ENCODE results near the gene SLC28A1. TPM values are rescaled to one million over a fixed set of nuclear protein-coding genes. Genes with fewer than 3 reads are reported as not detected.

The SLC28A1 gene
- total RNA-seq, 2 experiments from 2014 or later, result not detected

GRCh38 chr15:84846269-84846668, 38.2 kb upstream of the SLC28A1 start:
- H3K27ac Mint-ChIP-seq, result no peak overlapping the region
- peaks cover 3% of the 10 kb centered on the region for H3K36me3 Mint-ChIP-seq (ENCODE audit: low read depth)
- intact Hi-C loops (cut with micrococcal nuclease), result loop anchor here (10.0 kb wide), 1 partner anchor 79 kb away; no protein-coding TSS in a partner anchor
- TF ChIP-seq CTCF (IDR thresholded peaks at IDR 0.05), result no peak
- ATAC-seq (no peak), DNase-seq (no peak)
- CTCF ChIA-PET, result interaction anchor here (0.6 to 2.7 kb wide), 6 partner anchors 13 to 82 kb away, joined by 3 to 11 read pairs (median 6); no protein-coding TSS in a partner anchor
- POLR2A ChIA-PET, result no interaction called here
- H3K4me1 Mint-ChIP-seq (ENCODE audit: low read depth), result no peaks in the 10 kb centered on the region
- H3K27me3 Mint-ChIP-seq, result no peaks in the 10 kb centered on the region
- no peak overlapping the region for H3K4me3 Mint-ChIP-seq
- peaks cover 13% of the 10 kb centered on the region for H3K9me3 Mint-ChIP-seq

- POLR2A ChIA-PET, result no interaction called here
- H3K4me3 Mint-ChIP-seq, result no peak overlapping the region
Measured at GRCh38 chr15:84847382-84847781, 37.1 kb upstream of the SLC28A1 start.

GRCh38 chr15:84852212-84852611, 32.2 kb upstream of the SLC28A1 start:
- no peak for TF ChIP-seq CTCF (IDR thresholded peaks at IDR 0.05)
- CTCF ChIA-PET, result interaction anchor here (1.4 kb wide), 1 partner anchor 76 kb away, joined by 3 read pairs; no protein-coding TSS in a partner anchor
- POLR2A ChIA-PET, result interaction anchor here (0.8 kb wide), 1 partner anchor 16 kb away, joined by 3 read pairs; no protein-coding TSS in a partner anchor
- ATAC-seq, result no peak
- Mint-ChIP-seq H3K27ac (no peak overlapping the region), H3K4me3 (no peak overlapping the region), H3K4me1 (ENCODE audit: low read depth) (no peaks in the 10 kb centered on the region), H3K27me3 (no peaks in the 10 kb centered on the region), H3K9me3 (peaks cover 4% of the 10 kb centered on the region), H3K36me3 (ENCODE audit: low read depth) (no peaks in the 10 kb centered on the region)
- DNase-seq, result no peak
- intact Hi-C loops (cut with micrococcal nuclease), result no loop called here

More at GRCh38 chr15:84847382-84847781, 37.1 kb upstream of the SLC28A1 start:
- CTCF ChIA-PET, result interaction anchor here (1.5 kb wide), 1 partner anchor 14 kb away, joined by 6 read pairs; no protein-coding TSS in a partner anchor
- DNase-seq (no peak), ATAC-seq (no peak)
- Mint-ChIP-seq H3K27me3 (no peaks in the 10 kb centered on the region), H3K27ac (no peak overlapping the region), H3K9me3 (peaks cover 13% of the 10 kb centered on the region), H3K36me3 (ENCODE audit: low read depth) (peaks cover 3% of the 10 kb centered on the region), H3K4me1 (ENCODE audit: low read depth) (no peaks in the 10 kb centered on the region)
- no peak for TF ChIP-seq CTCF (IDR thresholded peaks at IDR 0.05)
- intact Hi-C loops (cut with micrococcal nuclease), result loop anchor here (10.0 kb wide), 1 partner anchor 77 kb away; no protein-coding TSS in a partner anchor

- Mint-ChIP-seq H3K27ac (no peak overlapping the region), H3K9me3 (no peaks in the 10 kb centered on the region), H3K36me3 (ENCODE audit: low read depth) (no peaks in the 10 kb centered on the region), H3K27me3 (no peaks in the 10 kb centered on the region), H3K4me3 (no peak overlapping the region), H3K4me1 (ENCODE audit: low read depth) (no peaks in the 10 kb centered on the region)
- CTCF ChIA-PET, result interaction anchor here (0.8 to 1.4 kb wide), 3 partner anchors 15 to 256 kb away, joined by 3 read pairs; no protein-coding TSS in a partner anchor
- ATAC-seq (no peak), DNase-seq (no peak)
- POLR2A ChIA-PET, result no interaction called here
- TF ChIP-seq CTCF (IDR thresholded peaks at IDR 0.05), result no peak
- intact Hi-C loops (cut with micrococcal nuclease), result no loop called here
Measured at GRCh38 chr15:84855136-84855535, 29.3 kb upstream of the SLC28A1 start.

GRCh38 chr15:84855765-84856164, 28.7 kb upstream of the SLC28A1 start:
- ATAC-seq (no peak), DNase-seq (no peak)
- intact Hi-C loops (cut with micrococcal nuclease), result no loop called here
- H3K4me3 Mint-ChIP-seq, result no peak overlapping the region
- H3K4me1 Mint-ChIP-seq (ENCODE audit: low read depth), result no peaks in the 10 kb centered on the region
- ChIA-PET CTCF (interaction anchor here (1.0 to 1.8 kb wide), 2 partner anchors 22 to 73 kb away, joined by 3 to 6 read pairs; no protein-coding TSS in a partner anchor), POLR2A (no interaction called here)
- no peak overlapping the region for H3K27ac Mint-ChIP-seq
- H3K27me3 Mint-ChIP-seq, result no peaks in the 10 kb centered on the region
- H3K9me3 Mint-ChIP-seq, result no peaks in the 10 kb centered on the region
- no peak for TF ChIP-seq CTCF (IDR thresholded peaks at IDR 0.05)
- H3K36me3 Mint-ChIP-seq (ENCODE audit: low read depth), result no peaks in the 10 kb centered on the region

Measured in activated CD8-positive, alpha-beta T cell treated with anti-CD3 and anti-CD28 coated beads for 36 hours (primary cell).